Spleen (tissue), 11 donors: ENCODE results near the gene GNAI1. TPM values are rescaled to one million over a fixed set of nuclear protein-coding genes. Genes with fewer than 3 reads are reported as not detected.

Experiments used
- DNase-seq: peaks from one replicate; pipeline ENCODE4 v3.0.0-alpha.2; 2020
- H3K27ac ChIP-seq, 8 donors: fragments of 200-600 bp; sonication (generic) in 7 of 8; 1 replicate in 4 of 8; 2 replicates in 4 of 8; pipeline versions ENCODE4 v1.5.0 to v1.8.0; 2016 to 2021; ENCODE audit warnings: inconsistent platforms in 4 of 8, mild to moderate bottlenecking in 4 of 8, moderate library complexity in 1 of 8
- H3K27me3 ChIP-seq, 7 donors: fragments of 200-600 bp; sonication (generic) in 6 of 7; replicated peaks in 1 of 7; 1 replicate in 4 of 7; 2 replicates in 3 of 7; pipeline versions ENCODE4 v1.5.0 to v1.8.0; 2016 to 2021; ENCODE audit warnings: inconsistent platforms in 3 of 7, mild to moderate bottlenecking in 1 of 7
- H3K36me3 ChIP-seq, 6 donors: fragments of 200-600 bp; sonication (generic) in 5 of 6; 1 replicate in 4 of 6; 2 replicates in 2 of 6; pipeline versions ENCODE4 v1.5.0 to v1.8.0; 2016 to 2021; ENCODE audit warnings: inconsistent platforms in 2 of 6
- H3K4me1 ChIP-seq, 6 donors: fragments of 200-600 bp; sonication (generic) in 5 of 6; 1 replicate in 3 of 6; 2 replicates in 3 of 6; pipeline versions ENCODE4 v1.5.0 to v1.8.0; 2016 to 2021; ENCODE audit warnings: inconsistent platforms in 3 of 6
- H3K4me3 ChIP-seq, 8 donors: fragments of 200-600 bp; sonication (generic) in 7 of 8; 1 replicate in 4 of 8; 2 replicates in 4 of 8; pipeline versions ENCODE4 v1.5.0 to v1.8.0; 2016 to 2021; ENCODE audit warnings: inconsistent platforms in 4 of 8, mild to moderate bottlenecking in 4 of 8, moderate library complexity in 2 of 8
- H3K9me3 ChIP-seq, 8 donors: fragments of 200-600 bp; sonication (generic) in 7 of 8; 1 replicate in 4 of 8; 2 replicates in 4 of 8; pipeline versions ENCODE4 v1.5.0 to v1.8.0; 2016 to 2021; ENCODE audit warnings: inconsistent platforms in 4 of 8
- POLR2A ChIP-seq, 3 donors: fragments of 450-650 bp; IDR thresholded peaks; one replicate each; pipeline ENCODE4 v1.5.1; 2017; ENCODE audit warnings: antibody characterized with exemption in 3 of 3, mild to moderate bottlenecking in 1 of 3
- POLR2AphosphoS5 ChIP-seq, 3 donors: sonication (generic); formaldehyde crosslinking; IDR thresholded peaks; one replicate each; pipeline ENCODE4 v1.5.1; 2017; ENCODE audit warnings: antibody characterized with exemption in 3 of 3
- WGBS, 5 donors: extraction: QIAGEN DNeasy Blood & Tissue Kit in 3 of 5; methylation state at CpG; one replicate each; pipeline versions ENCODE4 v1.1.5 to v1.1.7; 2013 to 2018; 5-methylcytosine and 5-hydroxymethylcytosine counted together
- intact Hi-C: fragments of 100-400 bp; cut with DNase I; formaldehyde crosslinking; loops from one replicate; pipeline ENCODE4 v1.15.0; 2023; ENCODE audit warnings: low total_unique reads
- polyA plus RNA-seq, 3 donors: library from polyadenylated mRNA; stranded (reverse); fragments of 200-250 nt; gene quantifications; one replicate each; pipeline ENCODE4 v1.2.1, GENCODE V29; 2013
- total RNA-seq, 7 donors: library from RNA; depleted of rRNA in 3 of 7; stranded (reverse); fragments of >200 nt in 3 of 7; fragmentation: NEBNext Ultra II Directional in 4 of 7; extraction: Animal tissue kit (Norgen Biotek cat#: 25700) in 4 of 7; gene quantifications; one replicate each; pipeline versions ENCODE4 v1.1.0 to v1.2.1, GENCODE V29; 2016 to 2021
- TF ChIP-seq, protein P1 (sequence below), 11 experiments: fragments of 200-600 bp in 7 of 11; fragments of 450-650 bp in 4 of 11; sonication (generic) in 4 of 11; IDR thresholded peaks in 8 of 11; conservative IDR thresholded peaks in 3 of 11; 1 replicate in 7 of 11; 2 replicates in 4 of 11; pipeline versions ENCODE4 v1.4.0 to v1.8.0; 2016 to 2021; ENCODE audit warnings: antibody characterized with exemption in 11 of 11, inconsistent platforms in 4 of 11, mild to moderate bottlenecking in 1 of 11
- donor health status: healthy with polysubstance abuse.
- donor health status: DM: no; HTN: no; CAD: no; lungs with moderate emphysema.
- donor health status: DM: no; HTN: no; CAD: no.
- donor health status: Bipolar disorder and iron deficiency.
- donor health status: healthy.
- donor health status: DM: no; HTN: no; CAD: no.
- donor health status: DM: yes; HTN: yes; CAD: no.

The GNAI1 gene
- total and polyA plus RNA-seq, 10 donors: 2.5 to 16.3 (median 12.2) TPM

DNA sequence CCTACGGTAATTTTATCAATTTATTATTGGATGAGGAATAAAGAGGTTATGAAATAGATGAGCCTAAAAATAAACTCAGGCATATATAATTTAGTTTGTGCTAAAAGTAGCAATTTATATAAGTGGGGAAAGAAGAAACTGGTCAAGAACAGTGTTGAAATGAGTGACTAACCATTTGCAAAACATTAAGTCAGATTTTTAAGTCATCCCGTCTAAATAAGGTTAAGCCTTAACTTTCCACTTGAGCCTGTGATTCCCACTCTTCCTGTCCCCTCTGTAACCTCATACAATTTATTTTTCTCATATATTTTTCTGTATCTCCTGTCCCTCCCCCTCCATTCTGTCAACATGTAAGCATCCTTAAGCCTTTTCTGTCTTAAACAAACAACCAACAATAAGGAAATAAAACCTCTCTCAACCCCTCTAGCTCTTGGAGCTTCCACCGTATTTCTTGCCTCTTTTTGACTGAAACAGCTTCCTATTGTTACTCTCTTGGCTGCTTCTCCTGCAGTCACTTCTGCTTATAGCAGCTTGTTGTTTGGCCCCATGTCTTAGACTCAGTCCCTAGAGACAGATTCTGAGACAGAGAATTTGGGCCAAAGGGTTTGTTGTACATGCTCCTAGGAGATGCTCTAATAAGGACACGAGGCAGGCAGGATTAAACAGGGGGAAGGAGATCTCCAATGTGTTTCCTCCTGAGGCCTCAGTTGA lies 109.7 kb downstream of the GNAI1 start:
- no peaks in the 10 kb centered on the region for H3K27me3 ChIP-seq
- H3K36me3 ChIP-seq: no peaks in the 10 kb centered on the region
- no peak for DNase-seq
- WGBS, 5 donors: 43 to 66% (median 58%) methylated on average over 4 of the region's 4 CpGs
- no peaks in the 10 kb centered on the region for H3K4me1 ChIP-seq
- intact Hi-C loops: no loop called here
- no peak overlapping the region for H3K27ac ChIP-seq
- no peaks in the 10 kb centered on the region for H3K9me3 ChIP-seq
- no peak overlapping the region for H3K4me3 ChIP-seq
- TF ChIP-seq, protein P1, sequence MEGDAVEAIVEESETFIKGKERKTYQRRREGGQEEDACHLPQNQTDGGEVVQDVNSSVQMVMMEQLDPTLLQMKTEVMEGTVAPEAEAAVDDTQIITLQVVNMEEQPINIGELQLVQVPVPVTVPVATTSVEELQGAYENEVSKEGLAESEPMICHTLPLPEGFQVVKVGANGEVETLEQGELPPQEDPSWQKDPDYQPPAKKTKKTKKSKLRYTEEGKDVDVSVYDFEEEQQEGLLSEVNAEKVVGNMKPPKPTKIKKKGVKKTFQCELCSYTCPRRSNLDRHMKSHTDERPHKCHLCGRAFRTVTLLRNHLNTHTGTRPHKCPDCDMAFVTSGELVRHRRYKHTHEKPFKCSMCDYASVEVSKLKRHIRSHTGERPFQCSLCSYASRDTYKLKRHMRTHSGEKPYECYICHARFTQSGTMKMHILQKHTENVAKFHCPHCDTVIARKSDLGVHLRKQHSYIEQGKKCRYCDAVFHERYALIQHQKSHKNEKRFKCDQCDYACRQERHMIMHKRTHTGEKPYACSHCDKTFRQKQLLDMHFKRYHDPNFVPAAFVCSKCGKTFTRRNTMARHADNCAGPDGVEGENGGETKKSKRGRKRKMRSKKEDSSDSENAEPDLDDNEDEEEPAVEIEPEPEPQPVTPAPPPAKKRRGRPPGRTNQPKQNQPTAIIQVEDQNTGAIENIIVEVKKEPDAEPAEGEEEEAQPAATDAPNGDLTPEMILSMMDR (IDR thresholded peaks at IDR 0.05 in 8 of 11, conservative IDR thresholded peaks at IDR 0.05 in 3 of 11): no peak
- TF ChIP-seq POLR2A (IDR thresholded peaks at IDR 0.05): no peak
- TF ChIP-seq POLR2AphosphoS5 (IDR thresholded peaks at IDR 0.05): no peak

DNA sequence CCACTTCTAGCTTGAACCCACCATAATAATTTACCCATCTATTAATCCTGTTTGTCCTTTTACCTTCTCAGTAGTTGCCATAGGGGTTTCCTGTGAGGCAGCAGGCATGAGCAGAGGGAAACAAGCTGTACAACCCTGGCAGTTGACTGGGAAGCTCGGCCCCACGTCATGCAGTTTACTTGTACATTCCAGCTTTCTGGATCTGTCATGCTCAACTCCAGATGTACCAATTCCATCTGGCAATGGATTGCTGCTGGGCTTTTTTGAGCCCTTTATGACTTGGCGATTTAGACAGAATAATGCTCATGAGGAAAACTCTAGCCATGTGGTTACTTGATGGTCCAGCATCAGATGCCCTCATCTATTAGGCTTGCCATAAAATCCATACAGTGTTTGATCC lies 112.5 kb downstream of the GNAI1 start:
- Histone ChIP-seq H3K27ac (no peak overlapping the region), H3K9me3 (no peaks in the 10 kb centered on the region), H3K27me3 (no peaks in the 10 kb centered on the region), H3K4me3 (no peak overlapping the region), H3K36me3 (no peaks in the 10 kb centered on the region), H3K4me1 (no peaks in the 10 kb centered on the region)
- no peak for TF ChIP-seq POLR2AphosphoS5 (IDR thresholded peaks at IDR 0.05)
- no peak for TF ChIP-seq POLR2A (IDR thresholded peaks at IDR 0.05)
- TF ChIP-seq, protein P1 (IDR thresholded peaks at IDR 0.05 in 8 of 11, conservative IDR thresholded peaks at IDR 0.05 in 3 of 11): no peak
- no peak for DNase-seq
- WGBS, 5 donors: 82 to 91% (median 88%) methylated on average over 3 of the region's 3 CpGs
- intact Hi-C loops: no loop called here

- Histone ChIP-seq H3K36me3 (no peaks in the 10 kb centered on the region), H3K9me3 (no peaks in the 10 kb centered on the region), H3K27me3 (no peaks in the 10 kb centered on the region), H3K4me1 (no peaks in the 10 kb centered on the region), H3K27ac (no peak overlapping the region), H3K4me3 (no peak overlapping the region)
- intact Hi-C loops: no loop called here
- WGBS, 5 donors: 84 to 95% (median 89%) methylated on average over 4 of the region's 4 CpGs
- no peak for DNase-seq
- TF ChIP-seq, protein P1 (IDR thresholded peaks at IDR 0.05 in 8 of 11, conservative IDR thresholded peaks at IDR 0.05 in 3 of 11): no peak
- TF ChIP-seq POLR2AphosphoS5 (IDR thresholded peaks at IDR 0.05) (no peak), POLR2A (IDR thresholded peaks at IDR 0.05) (no peak)
Measured at GRCh38 chr7:80247891-80248290, 113.3 kb downstream of the GNAI1 start.

GRCh38 chr7:80249184-80249583 lies 114.6 kb downstream of the GNAI1 start:
- Histone ChIP-seq H3K36me3 (no peaks in the 10 kb centered on the region), H3K4me1 (no peaks in the 10 kb centered on the region), H3K4me3 (no peak overlapping the region), H3K27me3 (no peaks in the 10 kb centered on the region), H3K27ac (no peak overlapping the region), H3K9me3 (no peaks in the 10 kb centered on the region)
- no peak for DNase-seq
- TF ChIP-seq POLR2AphosphoS5 (IDR thresholded peaks at IDR 0.05) (no peak), POLR2A (IDR thresholded peaks at IDR 0.05) (no peak)
- TF ChIP-seq, protein P1 (IDR thresholded peaks at IDR 0.05 in 8 of 11, conservative IDR thresholded peaks at IDR 0.05 in 3 of 11): no peak
- intact Hi-C loops: no loop called here
